ENCODE results near the gene HES3. TPM values are rescaled to one million over a fixed set of nuclear protein-coding genes. Genes with fewer than 3 reads are reported as not detected.

Gene HES3
- total RNA-seq, 1 experiment from 2014 or later = not detected

- RAD21 ChIA-PET (ENCODE audit: low non-redundant PET in 1 of 2, low total read pairs in 2 of 2, uncharacterized antibody in 2 of 2, unreplicated experiment in 2 of 2) = no interaction called here
- Histone ChIP-seq H3K27ac (ENCODE audit: low read depth, low read length) (no peak overlapping the region), H3K9me2 (ENCODE audit: insufficient read depth) (no peaks in the 10 kb centered on the region), H3K9me3 (ENCODE audit: control insufficient read depth in 1 of 2, insufficient read depth in 1 of 2, low read depth in 1 of 2, low read length in 2 of 2) (no peaks in the 10 kb centered on the region), H4K20me1 (ENCODE audit: insufficient read depth) (no peaks in the 10 kb centered on the region; the same call in 1 of the 2 replicates), H3K4me2 (ENCODE audit: low read length) (no peak overlapping the region), H3K79me2 (ENCODE audit: insufficient read depth, low read length) (peaks cover 36% of the 10 kb centered on the region), H3K36me3 (ENCODE audit: control insufficient read depth in 1 of 2, insufficient read depth in 2 of 2, low read length in 2 of 2) (peaks cover 0 to 16% of the 10 kb centered on the region in 2 experiments; a peak in 2 of 4 replicates), H2AFZ (ENCODE audit: low read depth, low read length, poor library complexity, severe bottlenecking) (no peak overlapping the region), H3K9ac (ENCODE audit: low read length) (no peak overlapping the region), H3K4me3 (replicated peaks in 1 of 2; ENCODE audit: low read depth in 1 of 2, low read length in 2 of 2) (no peak overlapping the region), H3K27me3 (ENCODE audit: insufficient read depth, low read length) (no peaks in the 10 kb centered on the region), H3K4me1 (ENCODE audit: control insufficient read depth in 1 of 2, insufficient read depth in 2 of 2, low read length in 2 of 2) (peaks cover 24 to 45% of the 10 kb centered on the region in 2 experiments)
- TF ChIP-seq RAD21 (IDR thresholded peaks at IDR 0.05; ENCODE audit: low read depth) (no peak), POLR2AphosphoS5 (IDR thresholded peaks at IDR 0.05; ENCODE audit: low read depth, low read length) (no peak), ATF3 (IDR thresholded peaks at IDR 0.05) (no peak), ZNF274 (IDR thresholded peaks at IDR 0.05; ENCODE audit: low read depth, low read length) (no peak), TCF7L2 (IDR thresholded peaks at IDR 0.05; ENCODE audit: borderline replicate concordance, extremely low read depth, insufficient read depth, insufficient read length) (no peak)
- intact Hi-C loops (cut with micrococcal nuclease) = no loop called here
- no TSS peak for BruUV-seq (replicated peaks)
- POLR2A ChIA-PET = no interaction called here
- DNase-seq (ENCODE audit: low read depth, low spot score) = no peak
- no peak for ATAC-seq
- CTCF ChIA-PET = no interaction called here
Observed at GRCh38 chr1:6202256-6202655, 41.7 kb upstream of the HES3 start.

- Histone ChIP-seq H3K4me2 (ENCODE audit: low read length) (peak within 1 kb of the TSS; percentile 98), H3K9ac (ENCODE audit: low read length) (peak within 1 kb of the TSS; percentile 99), H2AFZ (ENCODE audit: low read depth, low read length, poor library complexity, severe bottlenecking) (no peak within 1 kb of the TSS), H3K4me1 (ENCODE audit: control insufficient read depth in 1 of 2, insufficient read depth in 2 of 2, low read length in 2 of 2) (peaks cover 7 to 27% of the 10 kb centered on the region in 2 experiments), H3K9me3 (ENCODE audit: control insufficient read depth in 1 of 2, insufficient read depth in 1 of 2, low read depth in 1 of 2, low read length in 2 of 2) (no peaks in the 10 kb centered on the region), H4K20me1 (ENCODE audit: insufficient read depth) (no peaks in the 10 kb centered on the region), H3K36me3 (ENCODE audit: control insufficient read depth in 1 of 2, insufficient read depth in 2 of 2, low read length in 2 of 2) (peaks cover 0 to 10% of the 10 kb centered on the region in 2 experiments; a peak in 2 of 4 replicates), H3K79me2 (ENCODE audit: insufficient read depth, low read length) (peaks cover 24% of the 10 kb centered on the region), H3K27me3 (ENCODE audit: insufficient read depth, low read length) (no peaks in the 10 kb centered on the region), H3K9me2 (ENCODE audit: insufficient read depth) (no peaks in the 10 kb centered on the region), H3K4me3 (replicated peaks in 1 of 2; ENCODE audit: low read depth in 1 of 2, low read length in 2 of 2) (peak within 1 kb of the TSS; percentile 82 to 96), H3K27ac (ENCODE audit: low read depth, low read length) (peak within 1 kb of the TSS; percentile 99)
- ChIA-PET RAD21 (ENCODE audit: low non-redundant PET in 1 of 2, low total read pairs in 2 of 2, uncharacterized antibody in 2 of 2, unreplicated experiment in 2 of 2) (interaction anchor here in 1 of 2 experiments (0.6 kb wide), 1 partner anchor 39 kb away, joined by 3 read pairs; no protein-coding TSS in a partner anchor), CTCF (interaction anchor here (0.9 to 3.8 kb wide), 9 partner anchors 16 to 234 kb away, joined by 3 to 44 read pairs (median 7); no protein-coding TSS in a partner anchor), POLR2A (interaction anchor here (0.7 to 1.5 kb wide), 6 partner anchors 12 to 29 kb away, joined by 3 to 11 read pairs (median 4); no protein-coding TSS in a partner anchor)
- TF ChIP-seq POLR2A (IDR thresholded peaks at IDR 0.05; ENCODE audit: borderline replicate concordance, extremely low read depth, insufficient read depth, insufficient read length) = peak; percentile 67
- TF ChIP-seq POLR2AphosphoS5 (IDR thresholded peaks at IDR 0.05; ENCODE audit: low read depth, low read length) = peak; percentile 74; the same call in 1 of the 2 replicates
- TF ChIP-seq SRF (IDR thresholded peaks at IDR 0.05; ENCODE audit: low read depth) = no peak
- TF ChIP-seq EGR1 (IDR thresholded peaks at IDR 0.05; ENCODE audit: low read depth) = no peak
- TF ChIP-seq ZFX (IDR thresholded peaks at IDR 0.05) = peak; percentile 94
- TF ChIP-seq YY1 (IDR thresholded peaks at IDR 0.05; ENCODE audit: extremely low read depth, insufficient replicate concordance, low read depth, low read length) = peak; percentile 64
- no TSS peak for BruUV-seq (replicated peaks)
- intact Hi-C loops (cut with micrococcal nuclease) = loop anchor here (1.0 to 2.0 kb wide), 2 partner anchors 29 to 39 kb away; partner anchors contain the start of genes HES3 and ICMT
- DNase-seq (ENCODE audit: low read depth, low spot score) = peak; percentile 58
- ATAC-seq = peak; percentile 76
Observed at GRCh38 chr1:6205849-6206519, 38.0 kb upstream of the HES3 start, which contains the start of gene RNF207. Gene RNF207 (plus strand): TSS chr1:6206119. CDS start chr1:6206536, 417 bp downstream.
